Hematopoietic multipotent progenitor cell treated with erythropoietin and hydrocortisone succinate and interleukin-3 and kit ligand, for 6 days (in vitro differentiated cells): ENCODE data around the gene UBE2M.
"Not testable (repeated sequence)": the region's sequence is repeated elsewhere in the genome, so short reads cannot be mapped to it uniquely, and the experiment has no call there.

Experiments
- DNase-seq: peaks from one replicate; pipeline ENCODE4 v3.0.0-alpha.2; 2015

The UBE2M gene

GRCh38 chr19:58511353-58512208 is 46.8 kb downstream of the UBE2M start, which contains the start of gene SLC27A5:
TSS of gene SLC27A5 (minus strand) at chr19:58511992. CDS start at chr19:58511955, 37 bp downstream.
- no peak for DNase-seq

GRCh38 chr19:58510084-58510862 is 48.1 kb downstream of the UBE2M start:
- DNase-seq = peak; percentile 1

- DNase-seq = peak; percentile 93
Measured at GRCh38 chr19:58509731-58510083, 48.7 kb downstream of the UBE2M start.

GRCh38 chr19:58507602-58508223 is 50.7 kb downstream of the UBE2M start:
- not testable (repeated sequence) for DNase-seq
